Suprapubic skin (tissue), 4 donors: ENCODE data around the gene ZNF681.

Source experiments
- POLR2A ChIP-seq, 2 donors: fragments of 450-650 bp; IDR thresholded peaks; one replicate each; pipeline ENCODE4 v1.6.1; 2017; ENCODE audit warnings: antibody characterized with exemption in 2 of 2, mild to moderate bottlenecking in 2 of 2, moderate library complexity in 2 of 2
- POLR2AphosphoS5 ChIP-seq, 3 donors: sonication (generic); formaldehyde crosslinking; IDR thresholded peaks; one replicate each; pipeline ENCODE4 v1.6.1; 2017; ENCODE audit warnings: antibody characterized with exemption in 3 of 3
- TF ChIP-seq, protein P1 (sequence below), 2 donors: fragments of 200-600 bp in 1 of 2; fragments of 450-650 bp in 1 of 2; sonication (generic) in 1 of 2; IDR thresholded peaks; one replicate each; pipeline ENCODE4 v1.5.1; 2016 to 2019; ENCODE audit warnings: antibody characterized with exemption in 2 of 2, mild to moderate bottlenecking in 1 of 2, moderate library complexity in 1 of 2

DNA sequence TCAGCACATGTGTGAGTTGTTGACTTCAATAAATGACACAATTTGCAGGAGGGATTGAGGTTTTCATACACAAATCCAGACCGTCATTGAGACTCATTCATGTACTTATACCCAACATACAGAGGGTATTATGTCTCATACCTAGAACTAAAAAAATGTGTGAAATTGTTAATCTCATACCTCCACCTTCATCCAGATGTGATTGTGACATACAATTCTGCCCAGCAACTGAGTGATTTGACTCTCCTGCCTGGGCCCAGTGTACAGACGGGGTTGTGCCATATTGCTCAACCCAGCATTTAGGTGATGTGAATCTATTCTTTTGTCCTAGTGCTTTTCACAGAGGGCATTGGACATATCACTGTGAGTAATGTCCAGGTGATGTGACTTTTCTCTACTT is 12.6 kb upstream of the ZNF681 start:
- TF ChIP-seq POLR2A (IDR thresholded peaks at IDR 0.05): no peak
- TF ChIP-seq POLR2AphosphoS5 (IDR thresholded peaks at IDR 0.05): no peak
- TF ChIP-seq, protein P1, sequence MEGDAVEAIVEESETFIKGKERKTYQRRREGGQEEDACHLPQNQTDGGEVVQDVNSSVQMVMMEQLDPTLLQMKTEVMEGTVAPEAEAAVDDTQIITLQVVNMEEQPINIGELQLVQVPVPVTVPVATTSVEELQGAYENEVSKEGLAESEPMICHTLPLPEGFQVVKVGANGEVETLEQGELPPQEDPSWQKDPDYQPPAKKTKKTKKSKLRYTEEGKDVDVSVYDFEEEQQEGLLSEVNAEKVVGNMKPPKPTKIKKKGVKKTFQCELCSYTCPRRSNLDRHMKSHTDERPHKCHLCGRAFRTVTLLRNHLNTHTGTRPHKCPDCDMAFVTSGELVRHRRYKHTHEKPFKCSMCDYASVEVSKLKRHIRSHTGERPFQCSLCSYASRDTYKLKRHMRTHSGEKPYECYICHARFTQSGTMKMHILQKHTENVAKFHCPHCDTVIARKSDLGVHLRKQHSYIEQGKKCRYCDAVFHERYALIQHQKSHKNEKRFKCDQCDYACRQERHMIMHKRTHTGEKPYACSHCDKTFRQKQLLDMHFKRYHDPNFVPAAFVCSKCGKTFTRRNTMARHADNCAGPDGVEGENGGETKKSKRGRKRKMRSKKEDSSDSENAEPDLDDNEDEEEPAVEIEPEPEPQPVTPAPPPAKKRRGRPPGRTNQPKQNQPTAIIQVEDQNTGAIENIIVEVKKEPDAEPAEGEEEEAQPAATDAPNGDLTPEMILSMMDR (IDR thresholded peaks at IDR 0.05): no peak
